ENCODE results near the gene RPL18A. TPM values are rescaled to one million over a fixed set of nuclear protein-coding genes. Genes with fewer than 3 reads are reported as not detected.

The RPL18A gene
- total RNA-seq, 1 donor from 2014 or later: 767 TPM

GRCh38 chr19:17866964-17867486, 7.3 kb downstream of the RPL18A start:
- Histone ChIP-seq H3K4me3 (no peak overlapping the region), H3K4me1 (peaks cover 18% of the 10 kb centered on the region), H3K36me3 (peaks cover 38% of the 10 kb centered on the region), H3K9me3 (replicated peaks) (no peaks in the 10 kb centered on the region), H3K27me3 (ENCODE audit: low read depth) (peaks cover 24% of the 10 kb centered on the region), H3K27ac (replicated peaks) (no peak overlapping the region)
- TF ChIP-seq CTCF (IDR thresholded peaks at IDR 0.05; ENCODE audit: borderline replicate concordance): no peak
- no peak for DNase-seq
- intact Hi-C loops (cut with micrococcal nuclease): no loop called here

DNA sequence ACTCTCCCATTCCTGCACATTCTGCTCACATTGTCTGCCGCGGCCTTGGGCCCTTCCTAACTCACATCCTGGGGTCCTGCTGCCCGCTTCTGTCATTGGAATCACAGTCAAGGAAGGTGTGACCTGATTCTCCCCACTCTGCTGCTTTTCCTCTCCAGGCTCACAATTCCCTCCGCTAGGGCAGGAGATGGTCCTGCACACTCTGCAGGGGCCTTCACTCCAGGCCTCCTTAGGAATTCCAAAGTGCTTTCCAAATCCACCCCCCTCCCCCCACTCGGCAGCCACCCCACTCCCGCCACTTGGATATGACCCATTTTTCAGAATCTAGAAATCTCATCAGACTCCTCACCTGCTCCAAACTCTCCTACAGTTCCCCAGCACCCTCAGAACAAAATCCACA, 9.0 kb downstream of the RPL18A start:
- Histone ChIP-seq H3K36me3 (peaks cover 22% of the 10 kb centered on the region), H3K27ac (replicated peaks) (no peak overlapping the region), H3K27me3 (ENCODE audit: low read depth) (peaks cover 40% of the 10 kb centered on the region), H3K4me1 (peaks cover 20% of the 10 kb centered on the region), H3K9me3 (replicated peaks) (no peaks in the 10 kb centered on the region), H3K4me3 (no peak overlapping the region)
- TF ChIP-seq CTCF (IDR thresholded peaks at IDR 0.05; ENCODE audit: borderline replicate concordance): no peak
- DNase-seq: no peak
- intact Hi-C loops (cut with micrococcal nuclease): no loop called here

GRCh38 chr19:17869114-17869608, 9.5 kb downstream of the RPL18A start:
- Histone ChIP-seq H3K27ac (replicated peaks) (no peak overlapping the region), H3K4me3 (no peak overlapping the region), H3K36me3 (peaks cover 17% of the 10 kb centered on the region), H3K4me1 (peaks cover 19% of the 10 kb centered on the region), H3K9me3 (replicated peaks) (no peaks in the 10 kb centered on the region), H3K27me3 (ENCODE audit: low read depth) (peaks cover 45% of the 10 kb centered on the region)
- TF ChIP-seq CTCF (IDR thresholded peaks at IDR 0.05; ENCODE audit: borderline replicate concordance): no peak
- intact Hi-C loops (cut with micrococcal nuclease): no loop called here
- no peak for DNase-seq

GRCh38 chr19:17871032-17871877, 11.5 kb downstream of the RPL18A start:
- no peak overlapping the region for H3K4me3 ChIP-seq
- peaks cover 66% of the 10 kb centered on the region for H3K27me3 ChIP-seq (ENCODE audit: low read depth)
- no peak for TF ChIP-seq CTCF (IDR thresholded peaks at IDR 0.05; ENCODE audit: borderline replicate concordance)
- DNase-seq: no peak
- H3K9me3 ChIP-seq (replicated peaks): no peaks in the 10 kb centered on the region
- intact Hi-C loops (cut with micrococcal nuclease): no loop called here
- H3K27ac ChIP-seq (replicated peaks): no peak overlapping the region
- H3K36me3 ChIP-seq: no peaks in the 10 kb centered on the region
- peaks cover 19% of the 10 kb centered on the region for H3K4me1 ChIP-seq

DNA sequence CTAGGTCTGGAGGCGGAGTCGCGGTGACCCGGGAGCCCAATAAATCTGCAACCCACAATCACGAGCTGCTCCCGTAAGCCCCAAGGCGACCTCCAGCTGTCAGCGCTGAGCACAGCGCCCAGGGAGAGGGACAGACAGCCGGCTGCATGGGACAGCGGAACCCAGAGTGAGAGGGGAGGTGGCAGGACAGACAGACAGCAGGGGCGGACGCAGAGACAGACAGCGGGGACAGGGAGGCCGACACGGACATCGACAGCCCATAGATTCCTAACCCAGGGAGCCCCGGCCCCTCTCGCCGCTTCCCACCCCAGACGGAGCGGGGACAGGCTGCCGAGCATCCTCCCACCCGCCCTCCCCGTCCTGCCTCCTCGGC, 12.2 kb downstream of the RPL18A start, which contains the start of gene SLC5A5:
TSS of gene SLC5A5 (plus strand) at position 68 of the 373 bp plus-strand sequence. CDS start 375 bp downstream, outside the sequence.
- intact Hi-C loops (cut with micrococcal nuclease): no loop called here
- TF ChIP-seq CTCF (IDR thresholded peaks at IDR 0.05; ENCODE audit: borderline replicate concordance): no peak
- Histone ChIP-seq H3K4me1 (peaks cover 19% of the 10 kb centered on the region), H3K36me3 (no peaks in the 10 kb centered on the region), H3K9me3 (replicated peaks) (no peaks in the 10 kb centered on the region), H3K27me3 (ENCODE audit: low read depth) (peaks cover 72% of the 10 kb centered on the region), H3K4me3 (peak within 1 kb of the TSS; percentile 23), H3K27ac (replicated peaks) (no peak within 1 kb of the TSS)
- DNase-seq: no peak
